ENCODE results near the gene NEK1.

NEK1 gene

GRCh38 chr4:169658196-169658595 is 45.8 kb upstream of the NEK1 start:
- no peak for TF ChIP-seq CTCF (IDR thresholded peaks at IDR 0.05; ENCODE audit: low read length, missing control alignments)
- no peak overlapping the region for H3K4me3 ChIP-seq (replicated peaks; ENCODE audit: low read depth, low read length)
- no peak for DNase-seq (ENCODE audit: low read depth)

- no peak for TF ChIP-seq CTCF (IDR thresholded peaks at IDR 0.05; ENCODE audit: low read length, missing control alignments)
- no peak for DNase-seq (ENCODE audit: low read depth)
- no peak overlapping the region for H3K4me3 ChIP-seq (replicated peaks; ENCODE audit: low read depth, low read length)
These were observed 45.2 kb upstream of the NEK1 start for GRCh38 chr4:169657470-169658107.

- no peak for DNase-seq (ENCODE audit: low read depth)
- no peak for TF ChIP-seq CTCF (IDR thresholded peaks at IDR 0.05; ENCODE audit: low read length, missing control alignments)
- H3K4me3 ChIP-seq (replicated peaks; ENCODE audit: low read depth, low read length): no peak overlapping the region
These were observed 43.0 kb upstream of the NEK1 start for GRCh38 chr4:169655401-169655800.

- H3K4me3 ChIP-seq (replicated peaks; ENCODE audit: low read depth, low read length): no peak overlapping the region
- DNase-seq (ENCODE audit: low read depth): no peak
- TF ChIP-seq CTCF (IDR thresholded peaks at IDR 0.05; ENCODE audit: low read length, missing control alignments): no peak
These were observed 40.2 kb upstream of the NEK1 start for GRCh38 chr4:169652535-169652934.

GRCh38 chr4:169650227-169650936 is 38.0 kb upstream of the NEK1 start:
- no peak for DNase-seq (ENCODE audit: low read depth)
- H3K4me3 ChIP-seq (replicated peaks; ENCODE audit: low read depth, low read length): no peak overlapping the region
- TF ChIP-seq CTCF (IDR thresholded peaks at IDR 0.05; ENCODE audit: low read length, missing control alignments): no peak

- no peak for TF ChIP-seq CTCF (IDR thresholded peaks at IDR 0.05; ENCODE audit: low read length, missing control alignments)
- H3K4me3 ChIP-seq (replicated peaks; ENCODE audit: low read depth, low read length): no peak overlapping the region
- peak; percentile 45 for DNase-seq (ENCODE audit: low read depth)
These were observed 37.3 kb upstream of the NEK1 start for GRCh38 chr4:169649545-169650226.

All from fibroblast of pulmonary artery (primary cell).